ENCODE data around the gene VPS9D1. TPM values are rescaled to one million over a fixed set of nuclear protein-coding genes. Genes with fewer than 3 reads are reported as not detected.

Gene VPS9D1
- total and polyA plus RNA-seq, 10 of the 15 experiments (the other 5 are each of a cell fraction or from before 2014, with no cell fraction given): 0.65 to 4.2 (median 1.1) TPM

DNA sequence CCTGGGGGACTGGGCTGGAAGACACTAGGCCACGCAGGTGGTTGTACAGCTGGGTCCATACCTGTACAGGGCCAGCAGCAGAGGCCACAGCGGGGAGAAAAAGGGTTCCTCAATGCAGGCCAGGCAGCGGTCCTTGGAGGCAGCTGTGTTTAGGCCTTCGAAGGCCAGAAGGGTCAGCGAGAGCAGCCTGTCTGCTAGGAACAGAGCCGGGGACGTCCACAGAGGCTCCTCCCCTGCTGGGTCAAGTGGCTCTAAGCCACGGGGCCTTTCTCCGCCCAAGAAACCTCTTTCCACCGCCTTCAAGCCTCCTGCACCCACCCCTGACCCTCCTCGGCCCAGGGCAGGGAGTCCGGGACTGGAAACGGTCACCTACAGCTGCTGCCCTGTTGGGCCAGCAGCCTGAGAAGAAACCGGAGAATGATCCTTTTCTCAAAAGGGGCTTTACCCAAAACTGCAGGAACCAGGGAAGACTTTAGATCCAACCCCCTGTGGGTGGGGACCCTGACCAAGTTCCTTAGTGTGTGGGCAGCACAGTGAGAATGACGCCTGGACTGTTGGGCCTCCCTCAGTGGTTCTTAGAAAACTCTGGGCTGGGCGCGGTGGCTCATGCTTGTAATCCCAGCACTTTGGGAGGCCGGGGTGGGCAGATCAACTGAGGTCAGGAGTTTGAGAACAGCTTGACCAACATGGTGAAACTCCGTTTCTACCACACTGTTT, 10.8 kb downstream of the VPS9D1 start (continued):
- TF ChIP-seq, protein P1, sequence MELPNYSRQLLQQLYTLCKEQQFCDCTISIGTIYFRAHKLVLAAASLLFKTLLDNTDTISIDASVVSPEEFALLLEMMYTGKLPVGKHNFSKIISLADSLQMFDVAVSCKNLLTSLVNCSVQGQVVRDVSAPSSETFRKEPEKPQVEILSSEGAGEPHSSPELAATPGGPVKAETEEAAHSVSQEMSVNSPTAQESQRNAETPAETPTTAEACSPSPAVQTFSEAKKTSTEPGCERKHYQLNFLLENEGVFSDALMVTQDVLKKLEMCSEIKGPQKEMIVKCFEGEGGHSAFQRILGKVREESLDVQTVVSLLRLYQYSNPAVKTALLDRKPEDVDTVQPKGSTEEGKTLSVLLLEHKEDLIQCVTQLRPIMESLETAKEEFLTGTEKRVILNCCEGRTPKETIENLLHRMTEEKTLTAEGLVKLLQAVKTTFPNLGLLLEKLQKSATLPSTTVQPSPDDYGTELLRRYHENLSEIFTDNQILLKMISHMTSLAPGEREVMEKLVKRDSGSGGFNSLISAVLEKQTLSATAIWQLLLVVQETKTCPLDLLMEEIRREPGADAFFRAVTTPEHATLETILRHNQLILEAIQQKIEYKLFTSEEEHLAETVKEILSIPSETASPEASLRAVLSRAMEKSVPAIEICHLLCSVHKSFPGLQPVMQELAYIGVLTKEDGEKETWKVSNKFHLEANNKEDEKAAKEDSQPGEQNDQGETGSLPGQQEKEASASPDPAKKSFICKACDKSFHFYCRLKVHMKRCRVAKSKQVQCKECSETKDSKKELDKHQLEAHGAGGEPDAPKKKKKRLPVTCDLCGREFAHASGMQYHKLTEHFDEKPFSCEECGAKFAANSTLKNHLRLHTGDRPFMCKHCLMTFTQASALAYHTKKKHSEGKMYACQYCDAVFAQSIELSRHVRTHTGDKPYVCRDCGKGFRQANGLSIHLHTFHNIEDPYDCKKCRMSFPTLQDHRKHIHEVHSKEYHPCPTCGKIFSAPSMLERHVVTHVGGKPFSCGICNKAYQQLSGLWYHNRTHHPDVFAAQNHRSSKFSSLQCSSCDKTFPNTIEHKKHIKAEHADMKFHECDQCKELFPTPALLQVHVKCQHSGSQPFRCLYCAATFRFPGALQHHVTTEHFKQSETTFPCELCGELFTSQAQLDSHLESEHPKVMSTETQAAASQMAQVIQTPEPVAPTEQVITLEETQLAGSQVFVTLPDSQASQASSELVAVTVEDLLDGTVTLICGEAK (IDR thresholded peaks at IDR 0.05; ENCODE audit: borderline replicate concordance): no peak
- no peak for TF ChIP-seq SUZ12 (IDR thresholded peaks at IDR 0.05; ENCODE audit: unreplicated experiment)
- TF ChIP-seq MEF2A (IDR thresholded peaks at IDR 0.05; ENCODE audit: insufficient read depth, low read depth, low read length): no peak
- no peak for TF ChIP-seq SMC3 (IDR thresholded peaks at IDR 0.05; ENCODE audit: borderline replicate concordance, low read length)

DNA sequence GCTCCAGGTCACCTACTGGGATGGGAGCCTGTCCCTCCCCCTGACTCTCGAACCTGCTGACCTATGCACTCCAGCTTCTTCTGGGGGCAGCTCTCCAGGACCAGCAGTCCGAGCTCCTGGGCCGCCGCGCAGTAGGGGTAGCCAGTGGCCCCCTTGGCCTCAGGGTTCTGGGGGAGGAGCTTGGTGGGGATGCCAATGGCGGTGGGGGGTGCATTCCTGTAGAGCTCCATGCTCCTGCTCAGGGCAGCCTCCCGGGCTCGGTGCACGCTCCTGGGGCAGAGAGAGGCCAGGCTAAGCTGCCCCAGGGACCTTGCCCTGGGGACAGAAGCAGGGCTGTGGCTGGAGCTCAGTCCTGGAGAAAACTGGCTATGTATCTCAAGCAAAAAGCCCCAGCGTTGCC, 11.5 kb downstream of the VPS9D1 start:
- intact Hi-C loops (cut with micrococcal nuclease; ENCODE audit: unreplicated experiment) (loop anchor here (10.0 kb wide), 1 partner anchor 206 kb away; the partner anchor contains the start of gene MC1R), in situ Hi-C loops (cut with MboI) (loop anchor here (10.0 kb wide), 1 partner anchor 86 kb away; no protein-coding TSS in a partner anchor)
- DNase-seq (ENCODE audit: low read depth, low spot score): no peak
- H3K4me2 ChIP-seq (ENCODE audit: control insufficient read depth, insufficient read depth): no peak overlapping the region
- no peak for TF ChIP-seq JUNB (IDR thresholded peaks at IDR 0.05)
- no peak for TF ChIP-seq SMARCA5 (IDR thresholded peaks at IDR 0.05)
- no peak for TF ChIP-seq RELA (IDR thresholded peaks at IDR 0.05; ENCODE audit: borderline replicate concordance, partially characterized antibody)
- TF ChIP-seq SUZ12 (IDR thresholded peaks at IDR 0.05; ENCODE audit: unreplicated experiment): no peak
- TF ChIP-seq ZNF217 (IDR thresholded peaks at IDR 0.05): no peak
- TF ChIP-seq ASH2L (IDR thresholded peaks at IDR 0.05; ENCODE audit: borderline replicate concordance, low read depth): no peak
- TF ChIP-seq IKZF2 (IDR thresholded peaks at IDR 0.05): no peak
- no peak for TF ChIP-seq YBX1 (IDR thresholded peaks at IDR 0.05)
- TF ChIP-seq TBL1XR1 (IDR thresholded peaks at IDR 0.05; ENCODE audit: low read depth, low read length): no peak
- TF ChIP-seq ZNF207 (IDR thresholded peaks at IDR 0.05; ENCODE audit: borderline replicate concordance): no peak
- TF ChIP-seq, protein P2, sequence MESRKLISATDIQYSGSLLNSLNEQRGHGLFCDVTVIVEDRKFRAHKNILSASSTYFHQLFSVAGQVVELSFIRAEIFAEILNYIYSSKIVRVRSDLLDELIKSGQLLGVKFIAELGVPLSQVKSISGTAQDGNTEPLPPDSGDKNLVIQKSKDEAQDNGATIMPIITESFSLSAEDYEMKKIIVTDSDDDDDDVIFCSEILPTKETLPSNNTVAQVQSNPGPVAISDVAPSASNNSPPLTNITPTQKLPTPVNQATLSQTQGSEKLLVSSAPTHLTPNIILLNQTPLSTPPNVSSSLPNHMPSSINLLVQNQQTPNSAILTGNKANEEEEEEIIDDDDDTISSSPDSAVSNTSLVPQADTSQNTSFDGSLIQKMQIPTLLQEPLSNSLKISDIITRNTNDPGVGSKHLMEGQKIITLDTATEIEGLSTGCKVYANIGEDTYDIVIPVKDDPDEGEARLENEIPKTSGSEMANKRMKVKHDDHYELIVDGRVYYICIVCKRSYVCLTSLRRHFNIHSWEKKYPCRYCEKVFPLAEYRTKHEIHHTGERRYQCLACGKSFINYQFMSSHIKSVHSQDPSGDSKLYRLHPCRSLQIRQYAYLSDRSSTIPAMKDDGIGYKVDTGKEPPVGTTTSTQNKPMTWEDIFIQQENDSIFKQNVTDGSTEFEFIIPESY (IDR thresholded peaks at IDR 0.05): no peak
- TF ChIP-seq BCL11A (IDR thresholded peaks at IDR 0.05; ENCODE audit: low read depth, low read length): no peak
- no peak for TF ChIP-seq SP1 (IDR thresholded peaks at IDR 0.05; ENCODE audit: low read depth, low read length)
- no peak for TF ChIP-seq PML (IDR thresholded peaks at IDR 0.05; ENCODE audit: low read length)
- TF ChIP-seq BMI1 (IDR thresholded peaks at IDR 0.05; ENCODE audit: borderline replicate concordance): no peak
- no peaks in the 10 kb centered on the region for H4K20me1 ChIP-seq (ENCODE audit: control insufficient read depth, insufficient read depth)
- RAD21 ChIA-PET (ENCODE audit: unreplicated experiment): interaction anchor here (1.0 kb wide), 1 partner anchor 152 kb away, joined by 3 read pairs; no protein-coding TSS in a partner anchor
- CTCF ChIA-PET: interaction anchor here (1.0 to 5.4 kb wide), 3 partner anchors 83 to 200 kb away, joined by 3 to 119 read pairs (median 82); no protein-coding TSS in a partner anchor
- no TSS peak for BruUV-seq (replicated peaks)
- no peak overlapping the region for H2AFZ ChIP-seq (ENCODE audit: control insufficient read depth, low read depth, low read length)
- POLR2A ChIA-PET: interaction anchor here (0.5 to 1.1 kb wide), 2 partner anchors 43 to 370 kb away, joined by 3 to 7 read pairs; no protein-coding TSS in a partner anchor
- 78% methylated on average over 10 of the region's 10 CpGs for WGBS (ENCODE audit: insufficient coverage, insufficient replicate concordance, low lambda C conversion rate, missing lambda C conversion rate)
- SMC1A ChIA-PET (ENCODE audit: uncharacterized antibody, unreplicated experiment): no interaction called here
- H3K79me2 ChIP-seq (ENCODE audit: control insufficient read depth, insufficient read depth, low read length): peaks cover 7% of the 10 kb centered on the region
- H3K9ac ChIP-seq (ENCODE audit: control insufficient read depth, insufficient read depth, low read length): no peak overlapping the region
- no peak overlapping the region for H3K4me3 ChIP-seq
- H3K27me3 ChIP-seq (replicated peaks in 1 of 2; ENCODE audit: control insufficient read depth in 2 of 2, insufficient read depth in 2 of 2, low read length in 1 of 2): no peaks in the 10 kb centered on the region
- no peaks in the 10 kb centered on the region for H3K36me3 ChIP-seq (ENCODE audit: control insufficient read depth in 2 of 2, insufficient read depth in 2 of 2, low read length in 1 of 2)
- H3K4me1 ChIP-seq (ENCODE audit: control insufficient read depth, insufficient read depth, low read length): no peaks in the 10 kb centered on the region
- H3K27ac ChIP-seq (ENCODE audit: control insufficient read depth, insufficient read depth): no peak overlapping the region
- no peak for ATAC-seq
- no peaks in the 10 kb centered on the region for H3K9me3 ChIP-seq (replicated peaks; ENCODE audit: control insufficient read depth, insufficient read depth, low read length)
- FAIRE-seq: no peak

Data from GM12878 (cell line).